GM21786 (cell line): ENCODE measurements around the gene KRTAP1-4.
"Not testable (repeated sequence)": the region's sequence is repeated elsewhere in the genome, so short reads cannot be mapped to it uniquely, and the experiment has no call there.

ENCODE experiments used
- ATAC-seq: cut with Tn5 transposase; IDR thresholded peaks from one replicate; pipeline ENCODE4 v1.9.1; 2021; ENCODE audit not compliant: unreplicated experiment

Gene KRTAP1-4

DNA sequence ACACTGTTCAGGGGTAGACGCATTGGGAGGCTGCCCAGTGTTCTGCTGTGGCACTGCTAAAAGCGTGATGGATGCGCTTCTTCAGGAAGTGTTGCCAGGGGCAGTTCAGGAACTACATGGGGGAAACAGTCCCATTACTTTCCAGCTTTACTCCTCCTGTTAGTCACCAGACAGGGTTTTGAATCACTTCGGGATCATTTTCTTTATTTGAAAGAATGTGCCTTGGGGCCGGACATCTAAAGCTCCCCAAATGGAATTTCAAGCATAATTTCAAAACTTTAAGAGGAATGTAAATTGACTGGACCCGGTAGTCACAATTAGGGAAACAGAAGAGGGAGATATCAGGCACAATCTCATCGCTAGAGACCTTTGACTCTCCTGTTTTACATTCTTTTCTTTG lies 18.4 kb upstream of the KRTAP1-4 start:
- ATAC-seq = no peak

- ATAC-seq = not testable (repeated sequence)
Measured at GRCh38 chr17:41046735-41047465, 16.9 kb upstream of the KRTAP1-4 start, which contains the start of gene KRTAP2-1. Gene KRTAP2-1, minus strand, starts transcription at chr17:41047316. Its CDS starts 49 bp downstream, at chr17:41047267.

DNA sequence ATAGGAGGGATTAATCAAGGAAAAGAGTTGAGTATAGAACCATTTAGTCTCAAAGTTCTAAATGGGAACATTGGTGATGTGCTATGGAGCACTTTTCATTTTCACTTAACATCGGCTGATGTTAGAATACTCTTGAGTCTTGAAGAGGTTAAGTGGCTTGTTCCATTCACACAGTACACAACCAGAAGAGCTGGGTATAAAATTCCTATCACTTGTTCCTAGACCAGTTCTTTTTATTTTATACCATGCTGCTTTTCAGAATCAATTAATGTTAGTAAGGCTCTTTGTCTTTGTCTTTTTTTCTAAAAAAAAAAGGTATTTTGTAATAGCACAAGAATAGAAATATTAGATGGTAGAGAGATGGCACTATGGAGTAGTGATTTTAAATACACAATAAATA lies 13.0 kb upstream of the KRTAP1-4 start:
- ATAC-seq = no peak

DNA sequence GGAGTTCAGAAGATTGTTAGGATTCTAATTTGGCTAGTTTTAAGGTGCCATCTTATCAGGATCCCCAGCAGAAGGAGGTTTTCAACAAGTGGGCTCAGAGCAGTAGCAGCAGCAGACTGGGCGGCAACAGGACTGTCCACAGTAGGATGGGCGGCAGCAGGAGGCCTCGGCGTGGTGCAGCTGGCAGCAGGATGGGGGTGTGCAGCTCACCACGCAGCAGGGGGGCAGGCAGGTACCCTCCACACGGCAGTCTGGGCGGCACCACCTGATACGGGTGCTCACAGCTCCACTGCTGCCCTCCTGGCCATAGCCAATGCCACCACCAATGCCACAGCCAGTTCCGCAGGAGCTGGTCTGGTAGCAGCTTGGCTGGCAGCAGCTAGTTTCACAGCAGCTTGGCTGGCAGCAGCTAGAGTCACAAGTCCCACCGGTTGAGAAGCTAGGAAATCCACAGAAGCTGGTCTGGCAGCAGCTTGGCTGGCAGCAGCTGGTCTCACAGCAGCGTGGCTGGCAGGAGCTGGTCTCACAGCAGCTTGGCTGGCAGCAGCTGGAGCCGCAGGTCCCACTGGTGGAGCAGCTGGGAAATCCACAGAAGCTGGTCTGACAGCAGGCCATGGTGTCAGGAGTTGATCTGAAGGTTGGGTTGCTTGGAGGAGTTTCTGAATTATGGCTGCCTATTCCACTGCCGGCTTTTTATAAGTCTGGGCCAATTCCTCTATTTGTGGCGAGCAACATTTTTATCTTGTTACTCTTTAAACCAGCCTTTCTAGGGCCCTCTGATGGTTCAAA lies 11.0 kb upstream of the KRTAP1-4 start, which contains the start of gene KRTAP1-1:
TSS of gene KRTAP1-1 (minus strand) at position 668 of the 789 bp plus-strand sequence. CDS start at position 615, 53 bp downstream.
- ATAC-seq = not testable (repeated sequence)

DNA sequence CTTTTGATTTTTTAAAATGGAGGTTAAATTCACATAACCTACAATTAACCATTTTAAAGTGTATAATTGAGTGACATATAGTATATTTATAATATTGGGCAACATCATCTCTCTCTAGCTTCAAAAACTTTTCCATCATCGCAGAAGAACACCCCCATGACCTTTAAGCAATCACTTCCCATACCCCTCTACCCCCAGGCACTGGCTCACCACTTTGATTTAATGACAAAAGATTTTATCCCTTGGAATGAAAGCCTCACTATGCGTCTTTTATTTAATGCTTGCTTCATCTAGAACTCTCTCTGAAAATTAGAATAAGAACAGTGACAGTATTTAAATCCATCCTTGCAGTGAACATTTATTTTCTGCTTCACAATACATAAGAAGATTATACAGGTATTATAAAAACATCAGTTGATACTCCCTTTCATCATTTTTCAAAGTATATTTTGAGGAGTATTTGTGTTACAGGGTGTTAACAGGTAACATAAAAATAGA lies 7.9 kb upstream of the KRTAP1-4 start:
- no peak for ATAC-seq

- not testable (repeated sequence) for ATAC-seq
Measured at GRCh38 chr17:41034346-41034935, 4.4 kb upstream of the KRTAP1-4 start, which contains the start of gene KRTAP1-3. Gene KRTAP1-3, minus strand, starts transcription at chr17:41034874. Its CDS starts 53 bp downstream, at chr17:41034821.

GRCh38 chr17:41026715-41027471 lies 3.1 kb downstream of the KRTAP1-4 start, which contains the start of gene KRTAP1-5:
Gene KRTAP1-5, minus strand, starts transcription at chr17:41027208. Its CDS starts 53 bp downstream, at chr17:41027155.
- ATAC-seq = no peak

- no peak for ATAC-seq
Measured at GRCh38 chr17:41024697-41025096, 5.3 kb downstream of the KRTAP1-4 start.

DNA sequence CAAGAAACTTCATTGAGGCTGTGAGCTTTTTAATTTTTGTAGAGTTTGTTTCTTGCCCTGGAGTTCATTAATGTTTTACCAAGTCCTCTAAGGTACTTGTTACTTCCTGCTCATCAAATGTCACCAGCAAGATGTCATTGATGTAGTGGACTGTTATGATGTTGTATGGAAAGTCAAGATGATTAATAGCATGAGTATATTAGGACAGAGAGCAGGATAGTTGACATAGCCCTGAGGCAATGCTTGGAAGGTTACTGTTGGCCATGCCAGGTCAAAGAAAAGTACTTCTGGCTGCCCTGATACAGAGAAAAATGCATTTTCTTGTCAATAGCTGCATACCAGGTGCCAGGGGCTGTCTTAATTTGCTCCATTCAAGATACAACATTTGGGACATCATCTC lies 9.7 kb downstream of the KRTAP1-4 start:
- ATAC-seq = no peak

DNA sequence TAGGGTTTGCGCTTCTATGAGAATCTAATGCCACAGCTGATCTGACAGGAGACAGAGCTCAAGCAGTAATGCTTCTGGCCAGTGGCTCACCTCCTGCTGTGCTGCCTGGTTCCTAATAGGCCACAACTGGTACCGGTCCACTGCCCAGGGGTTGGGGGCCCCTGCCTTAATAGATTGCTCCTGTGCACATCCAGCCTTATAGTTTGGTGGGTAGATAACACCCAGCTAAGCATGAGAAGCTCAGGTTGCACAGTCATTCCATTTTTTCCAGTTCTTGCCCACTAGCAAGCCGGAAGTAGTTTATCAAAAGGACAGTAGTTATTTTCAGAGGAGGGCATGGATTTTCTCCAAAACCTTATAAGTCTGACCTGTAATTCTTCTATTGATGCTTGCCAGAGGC lies 10.6 kb downstream of the KRTAP1-4 start:
- no peak for ATAC-seq

DNA sequence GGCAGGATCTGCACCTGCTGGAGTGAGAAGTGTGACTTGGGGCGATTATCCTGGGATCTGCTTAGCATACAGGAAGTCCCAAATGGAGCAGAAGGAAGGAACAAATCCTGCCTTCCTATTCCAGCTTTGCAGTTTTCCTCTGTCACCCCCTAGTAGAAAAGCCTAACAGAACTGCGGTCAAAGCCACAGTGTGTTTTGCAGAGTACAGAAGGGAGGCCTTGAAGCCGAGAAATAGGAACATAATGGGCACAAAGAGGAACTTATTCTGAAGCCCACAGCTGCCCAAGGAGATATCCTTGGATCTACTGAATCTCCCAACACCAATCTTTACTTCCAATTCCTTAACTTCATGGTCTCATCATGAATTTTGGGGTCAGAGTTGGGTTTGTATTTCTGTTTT lies 11.5 kb downstream of the KRTAP1-4 start:
- ATAC-seq = no peak

- no peak for ATAC-seq
Measured at GRCh38 chr17:41016578-41017215, 13.3 kb downstream of the KRTAP1-4 start.

DNA sequence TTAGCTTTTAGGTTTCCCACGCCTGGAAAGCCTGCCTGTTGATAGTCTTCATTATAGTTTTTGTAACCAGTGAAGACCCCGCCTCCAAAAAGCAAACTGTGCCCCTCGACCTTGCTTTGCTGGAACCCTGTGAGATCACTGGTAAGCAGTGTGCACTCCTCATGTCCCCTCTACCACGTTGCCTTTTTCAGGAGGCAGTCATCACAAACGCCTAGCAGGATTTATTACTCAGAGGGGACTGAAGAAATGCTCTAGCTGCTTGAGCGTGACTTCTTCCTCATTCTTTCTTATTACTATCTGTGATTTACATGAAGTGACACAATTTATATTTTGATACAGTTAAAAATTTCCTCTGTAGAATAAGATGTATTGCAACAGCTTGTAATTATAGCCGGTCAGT lies 14.5 kb downstream of the KRTAP1-4 start:
- no peak for ATAC-seq

DNA sequence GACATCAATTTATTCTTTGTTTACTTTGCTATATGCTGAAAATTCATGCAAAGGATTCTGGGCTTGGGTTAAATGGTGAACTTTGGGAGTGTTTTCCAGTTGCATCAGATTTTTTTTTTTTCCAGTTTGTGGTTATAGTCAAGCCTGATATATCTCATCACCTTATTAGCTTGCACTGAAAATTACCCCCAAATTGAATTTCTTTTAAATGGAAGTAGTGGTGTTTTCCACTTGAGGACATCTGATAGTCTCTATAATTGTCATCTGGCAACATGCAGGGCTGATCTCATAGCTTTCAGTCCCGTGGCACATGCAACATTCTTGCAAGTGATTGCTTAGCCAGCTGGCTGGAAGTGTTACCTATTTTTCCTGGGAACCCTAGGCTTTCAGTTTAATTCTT lies 16.4 kb downstream of the KRTAP1-4 start:
- ATAC-seq = no peak

DNA sequence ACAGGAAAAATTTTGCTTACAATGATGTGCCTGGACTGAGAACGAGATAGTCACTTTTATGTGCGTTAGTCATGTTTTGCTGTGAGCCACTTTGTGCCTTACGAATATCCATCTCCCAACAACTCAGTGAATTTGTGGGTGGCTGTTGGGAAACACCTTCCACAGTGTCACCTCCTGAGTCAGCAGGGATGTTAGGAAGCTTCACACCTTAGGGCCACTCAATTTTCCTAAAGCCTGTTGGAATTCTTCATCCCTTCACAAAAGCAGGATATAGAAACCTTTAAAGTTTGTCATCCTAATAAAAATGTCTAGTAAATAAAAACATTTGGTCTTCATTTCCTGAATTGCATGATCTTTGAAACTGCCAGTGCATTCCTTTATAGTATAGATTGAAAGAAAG lies 16.8 kb downstream of the KRTAP1-4 start:
- no peak for ATAC-seq

DNA sequence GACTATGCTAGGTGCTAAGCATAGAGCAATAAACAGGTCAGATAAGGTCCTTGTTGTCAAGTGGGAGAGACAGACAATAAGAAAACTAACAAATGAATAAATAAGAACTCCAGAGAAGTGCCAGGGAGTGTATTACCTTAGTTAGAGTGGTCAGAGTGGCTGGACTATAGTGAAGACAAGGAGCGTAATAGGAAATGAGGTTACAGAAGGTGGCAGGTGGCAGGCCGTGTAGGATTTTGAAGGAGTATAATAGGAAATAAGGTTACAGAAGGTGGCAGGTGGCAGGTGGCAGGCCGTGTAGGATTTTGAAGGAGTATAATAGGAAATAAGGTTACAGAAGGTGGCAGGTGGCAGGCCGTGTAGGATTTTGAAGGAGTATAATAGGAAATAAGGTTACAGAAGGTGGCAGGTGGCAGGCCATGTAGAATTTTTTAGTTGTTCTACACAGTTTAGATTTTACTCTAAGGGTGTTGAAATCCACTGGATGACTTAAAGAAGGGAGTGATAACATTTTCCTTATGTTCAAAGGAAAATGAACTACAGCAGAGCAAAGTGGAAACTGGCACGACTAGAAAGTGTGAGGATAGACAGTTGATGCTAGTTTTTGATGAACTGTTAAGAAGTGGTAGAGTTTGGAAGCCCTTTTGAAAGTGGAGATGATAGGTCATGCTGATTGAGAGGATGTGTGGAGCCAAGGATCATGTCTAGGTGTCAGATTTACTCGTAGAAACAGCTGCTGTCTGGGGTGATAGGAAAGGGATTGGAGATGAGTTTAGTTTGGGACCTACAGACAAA lies 17.5 kb downstream of the KRTAP1-4 start:
- no peak for ATAC-seq

GRCh38 chr17:41010441-41010840 lies 19.6 kb downstream of the KRTAP1-4 start:
- ATAC-seq = no peak

DNA sequence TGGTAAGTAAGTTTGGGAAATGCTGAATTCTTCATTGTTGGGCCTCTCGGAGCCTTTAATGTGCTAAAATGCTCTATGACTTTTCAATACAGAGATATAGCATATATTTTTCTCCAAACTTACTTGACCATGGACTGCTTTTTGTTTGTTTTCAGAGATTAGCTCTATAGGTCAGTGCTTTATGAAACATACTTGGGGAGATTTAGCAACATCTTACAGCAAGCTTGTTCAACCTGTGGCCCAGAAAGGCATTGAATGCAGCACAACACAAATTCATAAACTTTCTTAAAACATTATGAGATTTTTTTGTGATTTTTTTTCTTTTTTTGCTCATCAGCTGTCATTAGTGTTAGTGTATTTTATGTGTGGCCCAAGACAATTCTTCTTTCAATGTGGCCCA lies 20.1 kb downstream of the KRTAP1-4 start:
- ATAC-seq = no peak

- no peak for ATAC-seq
Measured at GRCh38 chr17:41009301-41009760, 20.7 kb downstream of the KRTAP1-4 start.
